NB4 (cell line): ENCODE results near the gene INTS1.

Experiments
- POLR2A ChIP-seq: IDR thresholded peaks from 2 replicates; pipeline ENCODE4 v1.6.1; 2011; ENCODE audit warnings: mild to moderate bottlenecking; ENCODE audit not compliant: insufficient read length; ENCODE audit errors: extremely low read depth
- TF ChIP-seq, protein P1 (sequence below): IDR thresholded peaks from 2 replicates; pipeline ENCODE4 v1.6.1; 2011; ENCODE audit warnings: low read depth, low read length
- TF ChIP-seq, protein P2 (sequence below): IDR thresholded peaks from one replicate; pipeline ENCODE4 v1.5.1; 2012; ENCODE audit warnings: low read depth, low read length

- TF ChIP-seq, protein P1, sequence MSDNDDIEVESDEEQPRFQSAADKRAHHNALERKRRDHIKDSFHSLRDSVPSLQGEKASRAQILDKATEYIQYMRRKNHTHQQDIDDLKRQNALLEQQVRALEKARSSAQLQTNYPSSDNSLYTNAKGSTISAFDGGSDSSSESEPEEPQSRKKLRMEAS = no peak
- TF ChIP-seq, protein P2, sequence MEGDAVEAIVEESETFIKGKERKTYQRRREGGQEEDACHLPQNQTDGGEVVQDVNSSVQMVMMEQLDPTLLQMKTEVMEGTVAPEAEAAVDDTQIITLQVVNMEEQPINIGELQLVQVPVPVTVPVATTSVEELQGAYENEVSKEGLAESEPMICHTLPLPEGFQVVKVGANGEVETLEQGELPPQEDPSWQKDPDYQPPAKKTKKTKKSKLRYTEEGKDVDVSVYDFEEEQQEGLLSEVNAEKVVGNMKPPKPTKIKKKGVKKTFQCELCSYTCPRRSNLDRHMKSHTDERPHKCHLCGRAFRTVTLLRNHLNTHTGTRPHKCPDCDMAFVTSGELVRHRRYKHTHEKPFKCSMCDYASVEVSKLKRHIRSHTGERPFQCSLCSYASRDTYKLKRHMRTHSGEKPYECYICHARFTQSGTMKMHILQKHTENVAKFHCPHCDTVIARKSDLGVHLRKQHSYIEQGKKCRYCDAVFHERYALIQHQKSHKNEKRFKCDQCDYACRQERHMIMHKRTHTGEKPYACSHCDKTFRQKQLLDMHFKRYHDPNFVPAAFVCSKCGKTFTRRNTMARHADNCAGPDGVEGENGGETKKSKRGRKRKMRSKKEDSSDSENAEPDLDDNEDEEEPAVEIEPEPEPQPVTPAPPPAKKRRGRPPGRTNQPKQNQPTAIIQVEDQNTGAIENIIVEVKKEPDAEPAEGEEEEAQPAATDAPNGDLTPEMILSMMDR = no peak
- no peak for TF ChIP-seq POLR2A
These were observed 69.9 kb downstream of the INTS1 start for GRCh38 chr7:1434165-1434718.
